Stimulated activated CD8-positive, alpha-beta memory T cell treated with anti-CD3 and anti-CD28 coated beads, Interleukin-15, amount 100 ng/mL, for 48 hours (primary cell): Measurements from ENCODE around the gene NFIX.

Experiments
- DNase-seq, 2 donors: peaks; one replicate each; pipeline ENCODE4 v3.0.0-alpha.2; 2020; ENCODE audit warnings: low read depth in 2 of 2

Gene NFIX

DNA sequence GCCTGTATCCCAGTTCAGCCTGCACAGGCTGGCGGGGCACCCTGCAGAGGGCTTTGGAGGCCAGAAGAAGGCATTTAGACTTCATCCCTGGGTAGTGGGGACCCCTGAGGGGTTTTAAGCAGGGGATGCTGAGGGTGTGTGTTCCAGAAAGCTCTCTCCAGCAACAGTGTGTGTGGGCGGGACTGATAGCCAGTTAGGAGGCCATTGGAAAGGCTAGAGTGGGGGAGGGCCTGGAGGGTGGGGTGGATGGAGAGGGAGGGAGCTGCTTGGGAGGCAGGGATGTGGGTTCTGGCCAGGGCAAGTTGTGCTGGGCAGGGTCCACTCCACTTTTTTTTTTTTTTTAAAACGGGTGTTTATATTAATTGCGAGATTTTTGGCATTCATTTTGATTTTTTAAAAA lies 79.1 kb downstream of the NFIX start:
- DNase-seq: no peak

DNA sequence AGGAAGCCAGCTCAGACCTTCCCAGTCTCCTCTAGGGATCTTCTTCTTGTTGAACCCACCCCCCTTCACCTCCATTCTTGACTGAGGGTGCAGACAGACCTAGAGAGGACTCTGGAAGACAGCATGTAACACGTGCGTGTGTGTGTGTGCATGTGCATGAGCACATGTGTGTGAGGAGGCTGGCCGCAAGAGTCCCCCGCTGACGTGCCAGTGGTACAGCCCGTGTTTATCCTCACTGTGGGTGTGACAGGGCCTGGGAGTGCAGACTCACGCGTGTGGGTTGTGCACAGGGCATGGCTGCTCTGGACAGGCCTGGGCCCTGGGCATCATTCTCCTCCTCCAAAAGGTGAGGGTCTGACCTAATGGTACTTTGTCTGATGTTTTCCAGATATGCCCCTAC lies 81.0 kb downstream of the NFIX start:
- no peak for DNase-seq

DNA sequence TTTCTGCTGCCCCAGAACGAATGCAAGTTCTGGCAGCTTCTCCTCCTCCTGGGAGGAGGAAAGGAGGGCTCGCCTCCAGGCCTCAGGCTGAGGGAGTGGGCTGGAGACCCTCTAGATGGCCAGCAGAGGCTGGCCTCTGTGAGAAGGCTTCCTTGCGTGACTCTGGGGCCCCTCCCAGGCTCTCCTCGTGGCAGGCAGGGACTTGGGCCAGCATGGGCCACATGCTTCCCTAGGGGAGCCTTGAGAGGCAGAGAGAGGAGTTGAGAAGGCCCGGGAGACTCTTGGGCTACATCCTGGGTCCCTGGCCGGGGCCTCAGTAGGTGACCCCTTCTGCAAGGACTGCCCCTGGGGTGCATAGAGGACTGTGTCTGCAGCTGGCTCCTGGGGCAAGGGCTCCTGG lies 81.5 kb downstream of the NFIX start:
- no peak for DNase-seq

DNA sequence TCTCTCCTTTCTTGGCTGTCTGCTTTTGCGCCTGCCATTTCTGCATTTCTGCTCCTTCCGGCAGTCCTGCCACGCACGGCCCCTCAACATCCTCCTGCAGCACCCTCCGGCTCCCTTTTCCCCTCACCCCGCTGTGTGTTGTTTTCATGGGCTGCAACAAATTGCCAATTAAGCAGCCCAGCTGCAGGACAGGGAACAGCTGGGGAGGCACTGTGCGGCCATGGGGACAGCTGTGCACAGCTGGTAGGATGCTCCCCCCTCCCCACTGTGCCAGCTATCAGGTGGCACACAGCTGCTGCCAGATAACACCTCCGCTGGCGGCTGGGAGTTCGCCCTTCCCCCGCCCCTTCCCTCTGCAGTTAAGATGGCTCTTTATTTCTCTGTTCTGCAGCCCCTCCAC lies 82.0 kb downstream of the NFIX start:
- no peak for DNase-seq

DNA sequence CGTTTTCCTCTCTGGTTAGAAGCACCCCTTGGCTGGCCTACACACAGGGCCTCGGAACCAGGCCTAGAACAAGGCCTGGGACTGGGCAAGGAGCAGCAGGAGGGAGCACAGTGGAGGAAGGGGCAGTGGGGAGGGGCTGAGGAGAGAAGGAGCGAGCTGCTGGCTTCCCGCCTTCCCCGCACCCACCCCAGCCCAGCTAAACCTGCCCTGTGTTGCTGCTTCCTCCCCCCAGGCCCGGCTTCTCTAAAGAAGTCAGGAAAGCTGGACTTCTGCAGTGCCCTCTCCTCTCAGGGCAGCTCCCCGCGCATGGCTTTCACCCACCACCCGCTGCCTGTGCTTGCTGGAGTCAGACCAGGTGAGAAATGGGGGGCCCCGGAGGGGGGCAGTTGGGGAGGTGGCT lies 83.1 kb downstream of the NFIX start:
- no peak for DNase-seq

DNA sequence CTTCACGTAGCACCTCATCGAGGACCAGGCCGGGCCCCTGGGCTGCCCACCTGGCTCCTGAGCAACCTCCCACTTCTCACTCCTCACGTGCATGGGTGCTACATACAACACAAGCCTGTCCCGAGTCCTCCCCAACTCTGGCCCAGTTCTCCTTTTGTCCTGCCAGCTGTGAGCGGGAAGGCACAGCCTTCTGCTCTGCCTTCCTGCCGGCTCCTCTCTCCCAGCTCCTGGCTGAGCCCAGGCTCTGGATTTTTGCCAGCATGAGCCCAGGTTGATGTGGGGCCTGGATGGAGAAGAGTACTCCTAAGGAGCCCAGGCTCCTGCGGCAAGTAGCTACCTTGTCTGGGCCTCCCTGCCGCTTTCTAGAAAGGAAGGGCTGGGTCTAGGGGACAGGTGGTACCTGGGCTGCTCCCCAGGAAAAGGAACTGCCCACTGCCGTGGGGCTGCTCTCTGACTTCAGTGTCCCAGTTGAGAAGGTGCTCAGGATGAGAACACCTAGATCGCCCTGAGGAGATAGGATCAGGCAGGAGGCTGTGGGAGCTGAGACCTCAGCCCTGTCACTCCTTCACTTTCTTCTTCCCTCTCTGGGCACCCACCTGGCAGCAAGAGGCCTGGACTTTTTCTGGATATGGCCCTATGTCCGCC lies 83.7 kb downstream of the NFIX start:
- DNase-seq: no peak

DNA sequence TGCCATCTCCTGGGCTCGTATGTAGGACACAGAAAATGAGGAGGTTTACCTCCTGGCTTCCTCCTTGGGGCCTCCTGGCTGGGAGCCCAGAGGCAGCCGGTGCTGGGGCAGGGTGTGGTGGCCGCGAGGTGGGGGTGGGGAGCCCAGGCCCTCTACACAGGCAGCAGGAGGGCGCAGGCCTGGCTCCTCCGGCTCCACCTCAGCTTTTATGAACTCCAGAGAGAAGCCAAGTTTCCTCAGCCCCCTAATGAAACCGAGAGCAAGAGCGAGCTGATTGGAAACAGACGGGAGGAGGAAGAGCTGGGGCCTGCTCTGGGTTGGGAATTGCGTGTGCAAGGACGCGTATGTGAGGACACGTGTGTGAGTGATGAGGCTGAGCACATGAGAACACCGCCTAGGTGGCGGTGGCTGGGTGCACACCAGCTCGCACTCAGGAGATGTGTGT lies 84.3 kb downstream of the NFIX start:
- DNase-seq: no peak

DNA sequence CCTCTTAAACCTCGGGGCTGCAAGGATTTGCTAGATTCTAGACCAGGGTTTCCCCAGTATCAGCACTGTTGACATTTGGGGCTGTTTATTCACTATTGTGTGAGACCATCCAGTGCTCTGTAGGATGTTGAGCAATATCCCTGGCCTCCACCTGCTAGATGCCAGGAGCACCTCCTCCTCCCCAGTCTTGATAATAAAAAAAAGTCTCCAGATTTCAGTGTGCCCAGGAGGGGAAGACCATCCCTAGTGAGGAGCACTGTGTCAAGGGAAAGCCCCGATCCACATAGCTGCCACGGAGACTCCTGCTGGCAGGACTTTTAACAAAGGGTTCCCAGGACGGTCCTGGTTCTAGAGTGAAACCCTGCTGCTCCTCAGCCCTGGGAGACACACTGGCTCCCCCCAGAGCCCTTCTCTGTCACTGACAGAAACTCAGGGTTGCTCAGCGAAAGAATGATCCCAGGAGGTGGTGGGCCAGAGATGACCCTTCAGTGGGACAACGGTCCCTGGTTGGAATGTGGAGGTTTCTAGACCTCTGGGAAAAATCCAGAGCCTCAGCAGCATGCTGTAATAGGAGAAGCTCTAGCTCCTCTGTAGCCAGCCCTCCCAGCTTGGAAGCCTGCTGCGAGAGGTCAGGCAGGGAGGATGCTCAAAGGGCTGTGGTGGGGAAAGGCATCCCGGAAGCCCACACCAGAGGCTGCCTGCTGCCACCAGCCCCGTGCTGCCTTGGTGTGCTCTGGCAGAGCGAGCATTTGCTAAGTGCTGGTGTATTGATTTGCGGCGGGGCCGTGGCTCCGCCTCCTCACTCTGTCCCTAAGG lies 87.1 kb downstream of the NFIX start:
- DNase-seq: no peak

DNA sequence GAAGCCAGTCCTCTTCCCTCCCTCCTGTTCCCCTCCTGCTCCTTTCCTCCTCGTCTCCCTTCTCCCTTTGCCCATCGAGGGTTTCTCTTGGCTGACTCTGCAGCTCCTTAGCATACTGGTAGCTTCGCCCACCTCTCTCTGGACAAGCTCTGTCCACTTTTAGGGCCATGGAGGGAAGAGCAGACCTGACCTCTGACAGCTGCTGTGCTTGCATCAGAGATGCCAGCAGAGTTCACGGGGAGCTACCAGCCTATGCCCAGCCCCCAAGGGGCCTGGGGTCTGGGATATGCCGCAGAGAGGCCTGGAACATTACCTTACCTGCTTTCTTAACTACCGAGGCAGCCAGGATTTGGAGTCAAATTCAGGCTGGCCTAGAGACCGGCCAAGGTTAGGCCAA lies 87.7 kb downstream of the NFIX start:
- no peak for DNase-seq

DNA sequence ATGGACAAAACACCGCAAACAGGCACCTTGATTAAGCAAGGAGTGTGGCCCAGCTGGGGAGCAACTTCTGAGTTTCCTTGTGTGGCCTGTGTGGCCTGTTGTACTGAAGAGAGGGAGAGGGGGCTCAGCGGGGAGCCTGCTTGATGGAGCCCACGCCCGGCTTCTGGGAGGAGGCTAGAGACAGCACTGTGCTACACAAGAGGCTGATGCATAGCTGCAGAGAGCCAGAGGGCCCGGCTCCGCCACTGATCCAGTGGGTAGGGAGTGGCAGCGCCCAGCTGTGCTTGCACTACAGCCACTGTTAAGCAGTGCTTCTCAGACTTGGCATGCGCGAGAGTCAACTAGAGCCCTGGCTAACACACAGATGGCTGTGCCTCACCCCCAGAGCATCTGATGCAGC lies 88.4 kb downstream of the NFIX start:
- DNase-seq: no peak

DNA sequence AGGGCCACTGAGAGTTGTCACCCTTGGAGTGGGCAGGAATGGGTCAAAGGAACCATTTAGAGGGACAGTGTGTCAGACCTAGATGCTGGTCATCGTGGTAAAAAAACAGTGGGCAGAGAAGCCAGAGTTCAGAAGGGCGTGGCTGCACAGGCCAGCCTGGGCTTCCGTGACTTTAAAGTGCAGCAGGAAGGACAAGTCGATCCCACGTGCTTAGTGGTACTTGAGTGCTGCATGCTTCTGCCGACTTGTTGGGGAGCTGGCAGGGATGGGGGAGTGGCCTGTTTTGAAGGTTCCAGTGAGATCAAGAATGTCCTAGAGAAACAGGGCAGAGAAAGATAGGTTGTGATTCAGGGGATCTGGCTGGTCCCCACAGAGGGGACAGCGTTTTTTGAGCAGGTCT lies 90.4 kb downstream of the NFIX start:
- no peak for DNase-seq

DNA sequence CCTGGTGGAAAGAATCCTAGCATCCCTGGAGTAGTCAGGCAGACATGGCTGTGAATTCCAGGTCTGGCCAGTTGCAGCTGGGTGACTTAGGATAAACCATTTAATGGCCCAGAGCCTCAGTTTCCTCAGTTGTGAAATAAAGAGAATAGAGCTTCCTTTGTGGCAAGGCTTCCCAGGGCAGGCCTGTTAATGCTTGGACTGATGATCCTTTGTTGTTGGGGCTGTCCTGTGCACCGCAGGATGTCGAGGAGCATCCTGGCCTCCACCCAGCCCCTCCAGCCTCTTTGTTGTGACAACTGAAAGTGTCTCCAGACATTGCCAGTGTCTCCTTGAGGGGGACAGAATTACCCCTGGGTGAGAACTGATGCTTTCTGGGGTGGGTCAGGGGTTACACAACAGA lies 91.1 kb downstream of the NFIX start:
- no peak for DNase-seq

DNA sequence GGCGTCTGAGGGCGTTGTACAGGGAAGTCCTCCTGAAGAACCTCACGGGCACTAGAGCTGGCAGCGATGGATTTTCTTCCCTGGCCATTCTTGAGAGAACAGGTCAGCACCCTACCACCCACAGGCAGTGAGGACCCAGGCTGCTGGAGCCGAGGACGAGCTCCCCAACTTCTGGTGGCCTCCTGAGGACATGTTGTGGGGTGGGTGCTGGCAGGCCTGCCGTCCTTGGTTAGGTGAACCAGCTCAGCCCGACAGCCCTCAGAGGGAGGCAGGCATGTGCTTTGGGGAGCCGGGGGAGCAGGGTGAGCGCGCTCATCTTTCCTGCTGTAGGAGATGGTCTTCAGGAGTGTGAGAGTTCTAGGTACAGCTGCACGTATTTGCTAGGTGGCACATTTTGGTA lies 92.0 kb downstream of the NFIX start:
- no peak for DNase-seq

DNA sequence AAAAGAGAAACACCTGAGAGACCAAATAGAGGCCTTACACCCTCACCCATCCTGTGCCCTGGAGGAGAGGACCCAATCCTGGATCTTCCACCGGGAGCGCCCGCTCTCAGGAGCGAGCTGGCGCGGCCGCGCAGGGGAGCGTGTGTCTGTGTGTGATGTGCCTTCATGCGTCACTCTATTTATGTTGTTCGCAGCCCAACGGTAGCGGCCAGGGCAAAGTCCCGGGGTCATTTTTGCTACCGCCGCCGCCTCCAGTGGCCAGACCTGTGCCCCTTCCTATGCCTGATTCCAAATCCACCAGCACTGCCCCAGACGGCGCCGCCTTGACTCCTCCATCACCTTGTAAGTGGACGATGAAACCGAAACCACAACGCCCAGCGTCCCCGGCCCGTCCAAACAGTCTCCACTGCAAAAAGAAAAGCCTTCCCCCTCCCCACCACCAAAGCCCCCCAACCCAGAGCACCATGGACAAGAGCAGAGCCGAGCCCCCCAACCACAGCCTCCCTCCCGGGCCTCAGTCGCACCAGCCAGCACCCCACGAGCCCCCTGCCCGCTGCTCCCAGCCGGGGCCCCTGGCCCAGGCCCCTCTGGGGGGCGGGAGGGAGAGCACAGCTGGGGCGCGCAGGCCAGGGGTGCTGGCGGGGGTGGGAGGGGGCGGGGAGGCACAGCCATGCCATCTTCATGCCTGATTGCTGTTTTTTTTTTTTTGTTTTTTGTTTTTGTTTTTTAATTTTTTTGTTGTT lies 92.7 kb downstream of the NFIX start:
- no peak for DNase-seq

DNA sequence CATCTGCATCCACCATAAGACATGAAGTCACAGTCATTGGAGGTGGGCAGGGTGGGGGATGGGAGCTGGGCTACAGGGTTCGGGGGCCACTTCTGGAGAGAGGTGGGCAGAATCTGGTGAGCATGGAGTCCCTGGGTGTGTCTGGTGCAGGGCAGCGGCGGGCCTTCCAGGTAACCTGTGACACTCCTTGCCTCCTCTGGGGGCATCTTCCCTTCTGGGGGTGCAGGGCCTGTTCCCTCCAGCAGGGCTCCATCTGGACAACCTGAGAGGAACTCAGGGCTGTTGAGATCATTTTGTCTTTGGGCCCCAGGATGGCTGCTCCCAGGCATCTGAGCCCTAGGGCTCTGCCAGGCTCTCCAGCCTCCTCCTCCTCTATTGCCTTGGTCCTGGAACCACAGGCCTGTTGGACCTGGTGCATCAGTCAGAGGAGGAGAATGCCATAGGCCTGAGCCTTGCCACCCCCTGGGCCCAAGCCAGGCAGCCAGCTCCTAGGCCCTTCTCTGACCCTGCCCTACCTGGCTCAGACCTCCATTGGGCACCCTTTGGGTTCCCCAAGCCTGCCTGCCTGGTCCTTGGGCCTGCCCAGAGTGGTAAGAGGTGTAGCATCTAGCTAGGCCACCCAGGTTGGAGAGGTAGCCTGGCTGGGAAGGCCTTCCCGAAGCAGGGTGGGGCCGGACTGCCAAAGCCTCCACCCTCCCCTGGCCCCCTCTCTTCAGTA lies 94.0 kb downstream of the NFIX start:
- DNase-seq: no peak

DNA sequence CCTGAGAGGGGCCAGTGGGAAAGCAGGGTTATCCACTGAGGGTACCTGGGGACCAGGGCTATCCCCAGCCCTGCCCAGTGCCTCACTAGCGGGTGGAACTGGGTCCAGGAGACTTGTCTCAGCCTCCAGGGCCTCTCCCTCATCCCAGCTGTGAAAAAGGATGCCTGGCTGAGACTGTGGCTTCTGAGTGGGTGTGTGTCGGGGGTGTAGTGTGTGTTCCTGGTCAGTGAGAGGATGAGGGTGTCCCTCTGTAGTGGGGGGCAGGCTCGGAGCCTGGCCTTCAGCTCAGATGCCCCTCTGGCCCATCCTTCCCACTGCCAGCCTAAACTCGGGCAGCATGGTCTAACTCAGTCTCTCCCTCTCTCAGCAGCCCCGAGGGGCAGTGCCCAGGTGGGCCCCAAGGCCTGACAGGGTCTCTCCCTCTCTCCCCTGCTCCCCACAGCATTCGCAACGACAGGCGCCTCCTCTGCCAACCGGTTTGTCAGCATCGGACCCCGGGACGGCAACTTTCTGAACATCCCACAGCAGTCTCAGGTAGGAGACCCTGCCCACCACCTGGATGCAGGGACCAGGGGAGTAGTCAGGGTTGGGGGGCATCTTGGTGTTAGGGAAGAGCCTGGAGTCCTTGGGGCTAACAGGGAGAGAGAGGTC lies 94.7 kb downstream of the NFIX start:
- no peak for DNase-seq

DNA sequence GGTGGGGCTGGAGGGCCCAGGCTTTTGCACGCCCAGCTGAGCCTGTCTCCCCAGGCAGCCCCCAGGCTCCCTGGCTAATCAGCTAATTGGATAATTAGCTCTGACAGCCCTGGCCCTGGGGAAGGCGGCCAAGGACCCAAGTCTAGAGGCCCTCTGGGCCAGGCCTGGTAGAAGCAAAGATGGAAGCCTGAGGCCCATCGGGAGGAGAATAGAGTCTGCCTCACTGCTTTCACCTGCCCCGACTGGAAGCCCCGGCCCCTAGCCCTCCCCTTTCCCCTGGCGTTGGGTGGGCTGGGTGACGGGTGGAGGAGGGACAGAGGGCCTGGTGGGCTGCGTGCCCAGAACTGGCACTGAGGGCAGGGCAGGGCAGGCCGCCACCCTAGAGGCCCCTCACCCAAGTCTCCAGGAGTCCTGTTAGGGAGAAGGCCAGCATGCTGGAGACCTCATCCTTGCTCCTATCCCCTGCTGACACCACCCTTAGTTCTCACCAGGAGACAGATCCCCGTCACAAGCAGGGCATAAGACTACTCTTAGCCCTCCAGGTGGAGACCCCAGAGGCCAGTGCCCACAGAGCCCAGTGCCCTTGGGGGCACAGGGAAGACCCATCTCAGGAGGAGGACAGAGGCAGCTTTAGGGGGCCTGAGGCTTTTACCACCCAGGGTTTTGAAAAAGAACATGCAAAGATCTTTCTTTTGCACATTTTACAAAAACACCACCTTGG lies 95.4 kb downstream of the NFIX start:
- no peak for DNase-seq

DNA sequence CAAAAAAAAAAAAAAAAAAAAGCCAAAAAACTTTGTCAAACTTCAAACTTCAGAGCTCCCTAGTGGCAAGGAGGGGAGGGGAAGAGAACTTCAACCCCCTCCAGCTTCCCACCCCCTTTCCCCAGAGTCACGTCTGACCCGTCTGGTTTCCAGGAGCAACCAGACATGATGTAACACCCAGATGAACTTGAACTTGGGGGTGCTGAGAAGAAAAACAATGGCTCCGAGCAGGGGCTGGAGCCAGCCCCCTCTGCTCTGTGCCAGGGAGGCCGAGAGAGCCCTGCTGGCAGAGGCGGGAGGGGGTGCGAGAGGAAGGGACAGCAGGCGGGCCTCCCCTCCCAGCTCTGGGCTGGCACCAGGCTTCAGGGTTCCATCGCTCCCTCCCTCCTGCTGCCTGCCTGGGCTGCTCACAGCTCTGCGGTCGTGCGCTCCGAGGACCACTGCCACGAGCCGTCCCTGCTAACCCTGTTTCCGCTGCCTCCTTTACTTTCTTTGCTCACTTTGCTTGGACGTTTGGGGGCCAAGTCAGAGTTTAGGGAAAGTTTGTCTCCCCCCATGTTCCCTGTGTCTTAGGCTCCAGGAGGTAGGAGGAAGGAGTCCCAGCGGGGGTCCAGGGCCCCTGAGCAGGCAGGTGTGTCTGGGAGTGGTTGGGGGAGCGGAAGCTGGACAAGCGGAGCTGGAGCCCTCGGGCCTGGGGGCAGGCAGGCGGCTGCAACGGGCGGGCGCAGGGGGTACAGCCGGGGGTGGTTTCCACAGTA lies 96.3 kb downstream of the NFIX start:
- DNase-seq: no peak

DNA sequence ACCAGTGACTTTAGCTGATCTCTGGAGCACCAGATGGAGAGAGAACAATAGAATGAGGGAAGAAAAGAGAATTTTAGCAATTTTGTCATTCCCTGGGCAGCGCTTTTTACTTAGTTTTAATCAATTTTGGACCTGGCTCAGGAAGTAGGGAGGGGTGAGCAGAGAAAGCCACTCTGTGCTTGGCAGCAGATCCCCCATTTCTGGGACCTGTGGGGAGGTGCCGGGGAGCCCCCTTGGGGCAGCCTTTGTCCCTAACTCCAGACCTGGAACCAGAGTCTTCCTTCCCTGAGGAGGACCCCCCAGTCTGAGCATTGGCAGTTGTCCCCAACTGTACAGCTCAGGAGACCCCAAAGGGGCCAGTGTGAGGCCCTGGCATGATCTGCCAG lies 96.9 kb downstream of the NFIX start:
- no peak for DNase-seq

DNA sequence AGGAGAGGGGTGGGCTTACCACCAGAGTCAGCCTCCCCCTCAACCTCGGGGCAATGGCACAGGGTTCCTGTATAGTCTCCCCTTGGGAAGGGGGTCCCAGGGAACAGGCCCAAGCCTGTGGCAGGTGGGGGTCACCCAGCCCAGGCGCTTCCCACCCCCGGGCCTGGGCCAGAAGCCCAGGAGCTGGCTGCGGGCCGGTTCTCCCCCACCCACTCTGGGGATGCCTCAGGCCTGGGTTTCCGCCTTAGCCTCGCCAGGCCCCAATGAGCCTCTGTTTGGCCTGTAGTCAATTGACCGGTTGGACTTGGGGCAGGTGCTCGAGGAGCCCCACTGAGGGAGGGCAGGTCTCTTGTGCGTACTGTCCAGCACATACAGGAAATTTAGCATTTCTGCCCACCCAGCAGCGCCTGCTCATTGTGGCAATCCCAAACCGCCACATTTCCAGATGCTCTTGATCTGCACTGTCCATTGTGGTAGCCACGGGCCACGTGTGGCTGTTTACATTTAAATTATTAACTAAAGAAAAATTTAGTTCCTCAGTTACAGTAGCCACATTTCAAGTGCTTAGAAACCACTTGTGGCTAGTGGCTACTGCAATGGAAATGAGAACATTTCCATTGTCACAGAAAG lies 97.4 kb downstream of the NFIX start:
- no peak for DNase-seq
